BJ (cell line): ENCODE results near the gene PKN2. TPM values are rescaled to one million over a fixed set of nuclear protein-coding genes. Genes with fewer than 3 reads are reported as not detected.

Source experiments
- CTCF ChIA-PET: fragments of 350-600 bp; formaldehyde crosslinking; extraction: SDS; loops from one replicate; lab custom pipeline; 2021; ENCODE audit warnings: antibody characterized with exemption, inconsistent platforms; lab: Yijun Ruan, JAX
- POLR2A ChIA-PET: fragments of 300-600 bp; sonication (Branson Sonifier 250); formaldehyde crosslinking; extraction: SDS; loops from one replicate; lab custom pipeline; 2021; ENCODE audit warnings: antibody characterized with exemption; lab: Charles Lee
- DNase-seq: peaks from one replicate; pipeline ENCODE4 v3.0.0-alpha.2; 2011; ENCODE audit warnings: low read depth
- H3K27me3 ChIP-seq: 2 replicates; pipeline ENCODE4 v1.6.0; 2011; ENCODE audit warnings: low read length; ENCODE audit not compliant: control insufficient read depth, insufficient read depth
- H3K36me3 ChIP-seq: 2 replicates; pipeline ENCODE4 v1.5.1; 2011; ENCODE audit warnings: low read length; ENCODE audit not compliant: control insufficient read depth, insufficient read depth
- H3K4me3 ChIP-seq: 2 replicates; pipeline ENCODE4 v1.5.1; 2011; ENCODE audit warnings: low read depth, mild to moderate bottlenecking, control low read depth, low read length
- polyA plus RNA-seq: library from polyadenylated mRNA; depleted of rRNA; stranded (reverse); fragments of >200 nt; gene quantifications from 2 replicates; pipeline ENCODE4 v1.2.3, GENCODE V29; 2011
- TF ChIP-seq, protein P1 (sequence below): IDR thresholded peaks from 2 replicates; pipeline ENCODE4 v1.5.1; 2011; ENCODE audit warnings: low read depth, mild to moderate bottlenecking, control low read depth, inconsistent platforms, low read length, moderate library complexity; ENCODE audit not compliant: insufficient read depth

The PKN2 gene
- polyA plus RNA-seq, 1 experiment = 9.5 TPM

- no peaks in the 10 kb centered on the region for H3K36me3 ChIP-seq
- DNase-seq = no peak
- no peaks in the 10 kb centered on the region for H3K27me3 ChIP-seq
- TF ChIP-seq, protein P1, sequence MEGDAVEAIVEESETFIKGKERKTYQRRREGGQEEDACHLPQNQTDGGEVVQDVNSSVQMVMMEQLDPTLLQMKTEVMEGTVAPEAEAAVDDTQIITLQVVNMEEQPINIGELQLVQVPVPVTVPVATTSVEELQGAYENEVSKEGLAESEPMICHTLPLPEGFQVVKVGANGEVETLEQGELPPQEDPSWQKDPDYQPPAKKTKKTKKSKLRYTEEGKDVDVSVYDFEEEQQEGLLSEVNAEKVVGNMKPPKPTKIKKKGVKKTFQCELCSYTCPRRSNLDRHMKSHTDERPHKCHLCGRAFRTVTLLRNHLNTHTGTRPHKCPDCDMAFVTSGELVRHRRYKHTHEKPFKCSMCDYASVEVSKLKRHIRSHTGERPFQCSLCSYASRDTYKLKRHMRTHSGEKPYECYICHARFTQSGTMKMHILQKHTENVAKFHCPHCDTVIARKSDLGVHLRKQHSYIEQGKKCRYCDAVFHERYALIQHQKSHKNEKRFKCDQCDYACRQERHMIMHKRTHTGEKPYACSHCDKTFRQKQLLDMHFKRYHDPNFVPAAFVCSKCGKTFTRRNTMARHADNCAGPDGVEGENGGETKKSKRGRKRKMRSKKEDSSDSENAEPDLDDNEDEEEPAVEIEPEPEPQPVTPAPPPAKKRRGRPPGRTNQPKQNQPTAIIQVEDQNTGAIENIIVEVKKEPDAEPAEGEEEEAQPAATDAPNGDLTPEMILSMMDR = no peak
- ChIA-PET POLR2A (interaction anchor here (0.5 to 0.7 kb wide), 2 partner anchors 47 to 146 kb away, joined by 3 read pairs; partner anchors contain the start of gene PKN2), CTCF (no interaction called here)
- H3K4me3 ChIP-seq = no peak overlapping the region; the same call in 1 of the 2 replicates
Observed at GRCh38 chr1:88730995-88731394, 46.9 kb downstream of the PKN2 start.

GRCh38 chr1:88731475-88732269 lies 47.6 kb downstream of the PKN2 start:
- POLR2A ChIA-PET = interaction anchor here (0.5 to 0.7 kb wide), 2 partner anchors 47 to 145 kb away, joined by 3 read pairs; partner anchors contain the start of gene PKN2
- TF ChIP-seq, protein P1 = no peak
- H3K36me3 ChIP-seq = no peaks in the 10 kb centered on the region
- CTCF ChIA-PET = no interaction called here
- DNase-seq = peak; percentile 95
- H3K27me3 ChIP-seq = no peaks in the 10 kb centered on the region
- H3K4me3 ChIP-seq = no peak overlapping the region; the same call in 1 of the 2 replicates

DNA sequence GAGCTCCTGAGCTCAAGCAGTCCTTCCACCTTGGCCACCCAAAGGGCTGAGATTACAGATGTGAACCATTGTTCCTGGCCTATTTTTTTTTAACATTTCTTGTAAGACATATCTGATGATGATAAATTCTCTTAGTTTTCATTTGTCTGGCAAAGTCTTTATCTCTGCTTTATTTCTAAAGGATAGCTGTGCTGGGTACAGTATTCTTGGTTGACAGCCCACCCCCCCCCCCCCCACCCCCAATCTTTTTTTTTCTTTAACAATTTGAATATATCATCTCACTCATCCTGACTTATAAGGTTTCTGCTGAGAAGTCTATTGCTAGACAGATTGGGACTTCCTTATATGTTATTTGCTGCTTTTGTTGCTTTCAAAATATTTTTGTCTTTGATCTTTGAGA lies 51.3 kb downstream of the PKN2 start:
- Histone ChIP-seq H3K27me3 (no peaks in the 10 kb centered on the region), H3K4me3 (no peak overlapping the region), H3K36me3 (no peaks in the 10 kb centered on the region)
- TF ChIP-seq, protein P1 = no peak
- no peak for DNase-seq
- CTCF ChIA-PET = interaction anchor here (0.6 to 3.7 kb wide), 9 partner anchors 10 to 145 kb away, joined by 3 to 30 read pairs (median 4); no protein-coding TSS in a partner anchor
- POLR2A ChIA-PET = no interaction called here

GRCh38 chr1:88735909-88736308 lies 51.8 kb downstream of the PKN2 start:
- Histone ChIP-seq H3K36me3 (no peaks in the 10 kb centered on the region), H3K4me3 (no peak overlapping the region), H3K27me3 (no peaks in the 10 kb centered on the region)
- ChIA-PET POLR2A (no interaction called here), CTCF (interaction anchor here (0.6 to 3.7 kb wide), 14 partner anchors 9 to 177 kb away, joined by 3 to 30 read pairs (median 4); no protein-coding TSS in a partner anchor)
- TF ChIP-seq, protein P1 = no peak
- DNase-seq = no peak

DNA sequence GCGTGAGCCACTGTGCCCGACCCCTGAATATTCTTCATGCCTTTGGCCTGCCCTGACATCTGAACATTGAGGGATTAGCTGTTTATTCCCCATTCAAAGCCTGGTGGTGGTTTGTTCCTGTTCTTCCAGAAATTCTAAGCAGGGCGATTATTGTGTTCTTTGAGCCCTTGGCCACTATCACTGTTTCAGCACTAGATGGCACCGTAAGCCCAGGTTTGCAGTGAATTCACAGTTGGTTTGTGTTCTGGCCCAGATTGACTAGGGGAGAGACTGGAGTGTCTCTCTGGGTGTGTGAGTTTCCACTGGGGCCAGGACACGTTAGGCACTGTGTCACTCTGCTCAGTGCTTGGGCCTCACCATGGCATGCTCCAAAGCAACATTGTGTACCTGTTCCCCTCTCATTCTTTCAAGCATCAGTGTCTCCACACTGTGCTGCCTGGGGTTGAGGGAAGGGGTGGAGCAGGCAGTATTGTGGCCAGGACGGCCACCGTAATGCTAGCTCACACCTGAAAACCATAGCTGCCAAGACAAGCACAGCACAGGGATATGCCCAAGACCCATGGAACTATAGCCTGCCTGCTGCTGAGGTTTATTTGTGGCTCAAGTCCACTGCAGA lies 52.7 kb downstream of the PKN2 start:
- DNase-seq = no peak
- no peak overlapping the region for H3K4me3 ChIP-seq
- no peaks in the 10 kb centered on the region for H3K27me3 ChIP-seq
- no peaks in the 10 kb centered on the region for H3K36me3 ChIP-seq
- TF ChIP-seq, protein P1 = peak; percentile 75
- ChIA-PET POLR2A (no interaction called here), CTCF (interaction anchor here (0.8 to 3.7 kb wide), 9 partner anchors 9 to 152 kb away, joined by 3 to 30 read pairs (median 3); no protein-coding TSS in a partner anchor)
